ENCODE data around the gene SHE. TPM values are rescaled to one million over a fixed set of nuclear protein-coding genes. Genes with fewer than 3 reads are reported as not detected.

SHE gene
- total RNA-seq, 2 donors from 2014 or later = 10.8 to 19.9 TPM

GRCh38 chr1:154435599-154436200, 66.5 kb downstream of the SHE start:
- TF ChIP-seq CTCF (IDR thresholded peaks at IDR 0.05) = no peak
- Histone ChIP-seq H3K27ac (peak overlapping the region; percentile 82 to 86), H3K4me3 (no peak overlapping the region), H3K4me1 (peaks cover 0 to 52% of the 10 kb centered on the region in 2 donors), H3K36me3 (peaks cover 9% of the 10 kb centered on the region), H3K27me3 (no peaks in the 10 kb centered on the region), H3K9me3 (no peaks in the 10 kb centered on the region)
- no peak for DNase-seq (ENCODE audit: low spot score)

GRCh38 chr1:154434346-154435085, 67.7 kb downstream of the SHE start:
- Histone ChIP-seq H3K4me3 (peak overlapping the region in 1 of 2 donors; percentile 23), H3K4me1 (peaks cover 0 to 64% of the 10 kb centered on the region in 2 donors), H3K27ac (peak overlapping the region; percentile 82 to 86), H3K36me3 (peaks cover 14% of the 10 kb centered on the region), H3K9me3 (no peaks in the 10 kb centered on the region), H3K27me3 (no peaks in the 10 kb centered on the region)
- peak; percentile 93 for DNase-seq (ENCODE audit: low spot score)
- TF ChIP-seq CTCF (IDR thresholded peaks at IDR 0.05) = no peak

GRCh38 chr1:154433161-154433764, 68.9 kb downstream of the SHE start:
- no peaks in the 10 kb centered on the region for H3K27me3 ChIP-seq
- H3K27ac ChIP-seq = peak overlapping the region; percentile 82 to 86
- H3K4me1 ChIP-seq = peaks cover 0 to 73% of the 10 kb centered on the region in 2 donors
- H3K36me3 ChIP-seq = peaks cover 14% of the 10 kb centered on the region
- no peak for TF ChIP-seq CTCF (IDR thresholded peaks at IDR 0.05)
- no peak for DNase-seq (ENCODE audit: low spot score)
- no peaks in the 10 kb centered on the region for H3K9me3 ChIP-seq
- H3K4me3 ChIP-seq = no peak overlapping the region

- no peaks in the 10 kb centered on the region for H3K27me3 ChIP-seq
- no peaks in the 10 kb centered on the region for H3K9me3 ChIP-seq
- H3K27ac ChIP-seq = peak overlapping the region; percentile 82 to 86
- TF ChIP-seq CTCF (IDR thresholded peaks at IDR 0.05) = no peak
- no peak overlapping the region for H3K4me3 ChIP-seq
- DNase-seq (ENCODE audit: low spot score) = peak; percentile 86
- H3K4me1 ChIP-seq = peaks cover 0 to 83% of the 10 kb centered on the region in 2 donors
- peaks cover 14% of the 10 kb centered on the region for H3K36me3 ChIP-seq
Measured at GRCh38 chr1:154431586-154432373, 70.4 kb downstream of the SHE start.

- Histone ChIP-seq H3K27ac (peak overlapping the region; percentile 59 to 82), H3K4me1 (peaks cover 0 to 87% of the 10 kb centered on the region in 2 donors), H3K36me3 (peaks cover 11% of the 10 kb centered on the region), H3K9me3 (no peaks in the 10 kb centered on the region), H3K27me3 (no peaks in the 10 kb centered on the region), H3K4me3 (no peak overlapping the region)
- TF ChIP-seq CTCF (IDR thresholded peaks at IDR 0.05) = no peak
- no peak for DNase-seq (ENCODE audit: low spot score)
Measured at GRCh38 chr1:154430903-154431302, 71.3 kb downstream of the SHE start.

All from right atrium auricular region (tissue), 2 donors.